ENCODE measurements around the gene GLP1R. TPM values are rescaled to one million over a fixed set of nuclear protein-coding genes. Genes with fewer than 3 reads are reported as not detected.
A peak's percentile ranks its signal among the peaks of the same experiment; 100 is the strongest.

The GLP1R gene
- total RNA-seq, result 0.22 TPM
- polyA plus RNA-seq (ENCODE audit: insufficient read depth, low read depth, low replicate concordance), result 0.13 TPM
- long read RNA-seq, donor 1, result 0 reads
- long read RNA-seq, donor 2, result 0 reads
- long read RNA-seq, donor 3, result 0 reads
- long read RNA-seq, donor 4, result 0 reads
- long read RNA-seq, donor 5, result 0 reads
- long read RNA-seq, donor 6, result 0 reads
- long read RNA-seq, donor 7, result 0 reads
- long read RNA-seq, donor 8, result 0 reads
- long read RNA-seq, donor 9, result 0 reads
- long read RNA-seq, donor 10, result 0 reads

DNA sequence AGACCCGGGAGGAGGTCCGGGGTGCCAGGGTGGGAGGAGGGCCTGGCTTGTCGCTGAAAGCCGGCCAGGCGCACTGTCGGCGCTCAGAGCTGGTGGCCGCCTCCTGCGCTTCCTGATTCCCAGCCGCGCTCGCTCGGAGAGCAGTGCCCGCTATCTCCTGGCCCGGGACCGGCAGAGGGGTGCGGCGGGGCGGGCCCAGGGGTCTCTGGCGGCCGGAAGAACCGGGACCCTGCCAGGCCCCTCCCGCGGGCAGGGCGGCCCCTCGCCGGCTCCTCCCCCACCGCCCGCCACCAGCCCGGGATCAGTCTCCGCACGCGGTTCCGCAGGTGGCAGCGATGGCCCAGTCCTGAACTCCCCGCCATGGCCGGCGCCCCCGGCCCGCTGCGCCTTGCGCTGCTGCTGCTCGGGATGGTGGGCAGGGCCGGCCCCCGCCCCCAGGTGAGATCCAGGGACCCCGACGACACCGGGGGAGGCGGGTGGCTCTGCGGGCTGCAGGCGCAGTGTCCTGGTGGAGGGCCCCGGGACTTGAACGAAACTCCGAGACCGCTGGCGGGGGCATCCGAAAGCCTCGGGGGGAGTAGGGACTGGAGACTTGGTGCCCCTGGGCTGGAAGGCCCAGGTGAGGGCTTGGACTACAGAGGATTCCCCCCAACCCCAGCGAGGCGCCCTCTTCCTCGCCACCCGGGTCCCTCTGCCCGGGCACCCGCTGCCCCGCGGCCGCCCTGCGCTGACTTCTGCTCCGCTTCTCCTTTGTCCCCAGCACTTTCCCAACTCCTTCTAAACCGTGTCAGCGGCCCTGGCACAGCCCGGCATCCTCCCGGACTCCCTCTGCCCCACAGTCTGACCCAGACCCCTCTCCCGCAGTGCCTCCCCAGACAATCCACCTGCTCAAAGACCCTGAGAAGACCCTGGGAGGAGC is at the start of gene GLP1R:
Gene GLP1R, plus strand, starts transcription at position 301 of the 919 bp plus-strand sequence. Its CDS starts 60 bp downstream, at position 361.
- intact Hi-C loops (cut with DNase I), result no loop called here
- no peaks in the 10 kb centered on the region for H3K4me1 ChIP-seq (ENCODE audit: control insufficient read depth in 2 of 3, insufficient read depth in 2 of 3, low read depth in 1 of 3, low read length in 3 of 3)
- no peak within 1 kb of the TSS for H3K27ac ChIP-seq (ENCODE audit: low read depth in 2 of 2, low read length in 2 of 2)
- H3K4me3 ChIP-seq (ENCODE audit: low read length in 3 of 3), result no peak within 1 kb of the TSS
- peaks cover 7% of the 10 kb centered on the region for H3K27me3 ChIP-seq (ENCODE audit: control insufficient read depth, insufficient read depth, low read length)
- no peak for TF ChIP-seq CTCF (IDR thresholded peaks at IDR 0.05; ENCODE audit: borderline replicate concordance, extremely low read depth, insufficient read depth)
- no peak within 1 kb of the TSS for H3K9ac ChIP-seq (ENCODE audit: low read length in 3 of 3)
- FAIRE-seq (no peak), DNase-seq (peak in 3 of 5 donors; percentile 32 to 48 (median 38))
- no peaks in the 10 kb centered on the region for H3K9me3 ChIP-seq (ENCODE audit: control insufficient read depth in 2 of 3, insufficient read depth in 1 of 3, low read length in 3 of 3)
- no peaks in the 10 kb centered on the region for H3K36me3 ChIP-seq (ENCODE audit: control insufficient read depth in 2 of 3, insufficient read depth in 3 of 3, low read length in 3 of 3)

DNA sequence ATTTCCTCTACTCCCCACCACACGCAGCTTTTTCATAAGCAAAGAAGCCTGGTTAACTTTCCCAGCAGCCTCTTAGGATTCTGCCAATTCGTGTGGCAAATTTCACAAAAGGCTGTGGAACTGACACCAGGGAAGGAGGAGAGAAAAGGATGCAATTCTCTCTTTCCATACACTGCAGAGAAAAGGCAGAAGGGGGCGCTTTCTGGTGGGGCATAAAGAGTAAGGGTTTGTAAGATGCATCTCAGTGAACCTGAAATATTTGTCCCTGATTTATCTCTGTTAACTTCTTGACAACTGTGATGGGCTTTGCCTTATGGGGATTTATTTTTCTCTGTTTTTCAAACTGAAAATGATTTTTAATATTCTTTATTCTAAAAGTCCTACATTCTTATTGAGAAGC is 45.5 kb upstream of the GLP1R start:
- intact Hi-C loops (cut with DNase I), result no loop called here
- DNase-seq (no peak), FAIRE-seq (no peak)
- H3K4me3 ChIP-seq (ENCODE audit: low read length in 3 of 3), result no peak overlapping the region
- H3K27me3 ChIP-seq (ENCODE audit: control insufficient read depth, insufficient read depth, low read length), result no peaks in the 10 kb centered on the region
- TF ChIP-seq CTCF (IDR thresholded peaks at IDR 0.05; ENCODE audit: borderline replicate concordance, extremely low read depth, insufficient read depth), result no peak
- H3K4me1 ChIP-seq (ENCODE audit: control insufficient read depth in 2 of 3, insufficient read depth in 2 of 3, low read depth in 1 of 3, low read length in 3 of 3), result no peaks in the 10 kb centered on the region
- no peaks in the 10 kb centered on the region for H3K36me3 ChIP-seq (ENCODE audit: control insufficient read depth in 2 of 3, insufficient read depth in 3 of 3, low read length in 3 of 3)
- no peak overlapping the region for H3K27ac ChIP-seq (ENCODE audit: low read depth in 2 of 2, low read length in 2 of 2)
- no peaks in the 10 kb centered on the region for H3K9me3 ChIP-seq (ENCODE audit: control insufficient read depth in 2 of 3, insufficient read depth in 1 of 3, low read length in 3 of 3)
- H3K9ac ChIP-seq (ENCODE audit: low read length in 3 of 3), result no peak overlapping the region

DNA sequence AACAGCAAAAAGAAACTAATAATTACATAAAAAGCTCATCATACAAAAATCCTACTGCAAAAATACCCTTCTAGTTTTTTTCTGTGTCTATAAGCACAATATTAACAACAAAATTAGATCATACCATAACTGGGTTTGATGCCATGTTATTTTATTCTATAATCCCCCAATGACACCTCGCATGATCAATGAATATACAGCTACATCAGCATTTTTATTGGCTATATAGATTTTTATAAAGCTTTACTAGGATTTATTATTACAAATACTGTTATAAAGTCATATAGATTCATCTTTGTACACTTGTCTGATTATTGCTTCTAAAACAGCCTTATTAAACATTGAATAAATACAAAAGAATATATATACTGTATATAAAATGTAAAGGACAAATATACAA is 45.1 kb upstream of the GLP1R start:
- Histone ChIP-seq H3K4me1 (ENCODE audit: control insufficient read depth in 2 of 3, insufficient read depth in 2 of 3, low read depth in 1 of 3, low read length in 3 of 3) (no peaks in the 10 kb centered on the region), H3K27me3 (ENCODE audit: control insufficient read depth, insufficient read depth, low read length) (no peaks in the 10 kb centered on the region), H3K36me3 (ENCODE audit: control insufficient read depth in 2 of 3, insufficient read depth in 3 of 3, low read length in 3 of 3) (no peaks in the 10 kb centered on the region), H3K9me3 (ENCODE audit: control insufficient read depth in 2 of 3, insufficient read depth in 1 of 3, low read length in 3 of 3) (no peaks in the 10 kb centered on the region), H3K4me3 (ENCODE audit: low read length in 3 of 3) (no peak overlapping the region), H3K27ac (ENCODE audit: low read depth in 2 of 2, low read length in 2 of 2) (no peak overlapping the region), H3K9ac (ENCODE audit: low read length in 3 of 3) (no peak overlapping the region)
- DNase-seq (no peak), FAIRE-seq (peak; percentile 35)
- intact Hi-C loops (cut with DNase I), result no loop called here
- TF ChIP-seq CTCF (IDR thresholded peaks at IDR 0.05; ENCODE audit: borderline replicate concordance, extremely low read depth, insufficient read depth), result no peak
